ENCODE data around the gene CYP2W1. TPM values are rescaled to one million over a fixed set of nuclear protein-coding genes. Genes with fewer than 3 reads are reported as not detected.

CYP2W1 gene, protein sequence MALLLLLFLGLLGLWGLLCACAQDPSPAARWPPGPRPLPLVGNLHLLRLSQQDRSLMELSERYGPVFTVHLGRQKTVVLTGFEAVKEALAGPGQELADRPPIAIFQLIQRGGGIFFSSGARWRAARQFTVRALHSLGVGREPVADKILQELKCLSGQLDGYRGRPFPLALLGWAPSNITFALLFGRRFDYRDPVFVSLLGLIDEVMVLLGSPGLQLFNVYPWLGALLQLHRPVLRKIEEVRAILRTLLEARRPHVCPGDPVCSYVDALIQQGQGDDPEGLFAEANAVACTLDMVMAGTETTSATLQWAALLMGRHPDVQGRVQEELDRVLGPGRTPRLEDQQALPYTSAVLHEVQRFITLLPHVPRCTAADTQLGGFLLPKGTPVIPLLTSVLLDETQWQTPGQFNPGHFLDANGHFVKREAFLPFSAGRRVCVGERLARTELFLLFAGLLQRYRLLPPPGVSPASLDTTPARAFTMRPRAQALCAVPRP
- not detected for total RNA-seq

DNA sequence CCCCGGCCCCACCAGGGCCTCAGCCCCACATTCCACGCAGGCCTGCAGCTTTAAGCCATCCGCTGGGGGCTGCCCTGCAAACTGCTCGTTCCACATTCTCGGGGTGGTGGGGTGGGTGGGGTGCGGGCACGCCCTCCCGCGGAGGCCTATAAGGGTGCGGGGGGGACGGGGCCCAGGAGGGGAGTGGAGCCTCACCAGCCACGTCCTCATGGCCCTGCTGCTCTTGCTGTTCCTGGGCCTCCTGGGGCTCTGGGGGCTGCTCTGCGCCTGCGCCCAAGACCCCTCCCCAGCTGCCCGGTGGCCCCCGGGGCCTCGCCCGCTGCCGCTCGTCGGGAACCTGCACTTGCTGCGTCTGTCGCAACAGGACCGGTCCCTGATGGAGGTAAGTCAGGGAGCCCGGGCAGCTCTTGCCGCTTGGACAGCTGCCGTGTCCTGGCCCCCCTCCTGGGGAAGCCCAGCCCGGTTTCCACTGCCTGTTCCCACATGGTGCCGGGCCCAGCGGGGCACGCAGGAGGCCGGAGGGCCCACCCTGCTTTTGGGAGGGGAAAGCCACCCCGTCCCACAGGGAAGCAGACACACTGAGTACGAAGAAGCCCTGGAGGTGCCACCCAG is at the start of gene CYP2W1:
CYP2W1 (plus strand) TSS at position 178 of the 612 bp plus-strand sequence; CDS start at position 209, 31 bp downstream.

DNA sequence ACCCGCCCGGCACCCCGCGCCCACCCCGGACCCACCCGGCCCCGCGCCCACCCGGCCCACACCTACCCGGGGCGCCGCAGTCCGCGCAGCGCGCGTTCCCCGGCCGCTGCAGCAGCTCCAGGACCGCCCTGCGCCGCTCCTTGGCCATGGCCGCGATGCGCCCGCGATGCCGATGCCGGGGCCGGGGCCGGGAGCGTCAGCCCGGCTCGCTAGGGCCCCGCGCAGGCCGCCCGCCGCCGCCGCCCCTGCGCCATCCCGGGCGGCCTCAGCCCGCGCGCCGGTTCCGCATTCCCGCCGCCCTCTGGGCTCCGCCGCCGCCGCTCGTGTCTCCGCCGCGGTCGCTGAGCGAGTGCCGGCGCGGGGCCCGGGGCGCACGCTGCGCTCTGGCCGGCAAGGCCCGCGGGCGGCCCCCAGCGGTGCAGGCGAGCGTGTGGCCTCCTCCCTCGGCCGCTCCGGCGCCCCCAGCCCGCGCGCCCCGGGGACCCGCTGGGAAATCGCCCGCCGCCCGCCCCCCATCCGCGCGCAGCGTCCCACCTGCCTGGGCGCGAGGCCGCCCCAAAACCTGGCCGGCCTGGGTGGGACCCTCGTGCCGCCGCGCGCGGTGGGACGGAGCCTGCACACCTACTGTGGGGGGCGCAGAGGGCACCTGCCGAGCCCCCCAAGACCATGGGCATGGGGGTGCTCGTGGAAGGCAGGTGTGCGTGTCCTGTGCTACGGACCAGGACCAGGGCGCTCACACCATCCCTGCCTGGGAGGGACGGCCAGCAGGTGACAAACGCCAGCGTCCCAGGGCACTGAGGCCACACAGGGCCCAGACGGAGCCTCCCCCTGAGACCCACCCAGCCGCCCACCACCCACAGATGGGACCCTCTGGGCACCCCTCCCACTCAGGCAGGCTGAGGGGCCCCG is 28.4 kb upstream of the CYP2W1 start, which contains the start of gene ADAP1:
ADAP1 (minus strand) TSS at position 351 of the 909 bp plus-strand sequence; CDS start at position 148, 203 bp downstream.

DNA sequence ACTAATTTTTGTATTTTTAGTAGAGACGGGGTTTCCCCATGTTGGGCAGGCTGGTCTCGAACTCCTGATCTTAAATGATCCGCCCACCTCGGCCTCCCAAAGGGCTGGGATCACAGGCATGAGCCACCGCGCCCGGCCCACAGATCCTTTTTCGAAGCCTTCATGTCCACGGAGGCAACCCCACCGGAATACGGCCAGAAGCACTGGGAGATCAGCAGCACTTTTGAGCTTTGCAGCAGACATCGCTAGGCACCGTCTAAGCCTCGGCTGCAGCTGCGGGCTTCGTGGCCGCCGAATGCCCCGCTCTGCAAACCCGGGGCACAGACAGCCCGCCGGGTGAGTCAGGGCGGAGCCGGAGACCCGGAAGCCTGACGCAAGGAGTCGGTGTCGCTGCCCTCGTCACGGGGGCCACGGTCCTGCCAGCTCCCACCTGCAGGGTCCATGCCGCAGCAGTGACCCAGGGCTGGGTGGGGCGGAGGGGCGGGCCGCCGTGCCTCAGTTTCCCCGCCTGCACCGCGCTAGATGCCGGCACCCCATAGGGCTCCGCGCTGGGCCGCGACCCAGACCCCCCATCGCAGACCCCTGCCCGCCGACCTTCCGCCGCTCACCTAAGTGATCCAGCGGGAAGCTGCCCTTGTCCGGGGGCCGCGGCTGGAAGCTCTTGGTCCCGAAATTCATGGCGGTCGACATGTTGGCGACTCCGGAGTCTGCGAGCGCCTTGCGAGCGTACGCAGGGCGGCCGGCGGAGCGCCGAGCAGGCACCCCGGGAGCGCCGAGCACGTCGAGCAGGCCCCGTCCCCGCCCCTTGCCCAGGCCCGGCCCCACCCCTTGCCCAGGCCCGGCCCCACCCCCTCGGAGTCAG is 7.9 kb upstream of the CYP2W1 start, which contains the start of gene COX19:
COX19 (minus strand) TSS at position 730 of the 862 bp plus-strand sequence; CDS start at position 690, 40 bp downstream.

Small RNA genes within 50 kb of the gene (microRNA-seq; reads per million reads assigned to microRNA genes)
- 201 reads per million, percentile 78 among the genes with 10 or more reads in this experiment for gene MIR339 (ENCODE audit: borderline microRNAs expressed, borderline replicate concordance)

Other genes starting within 250 kb of the CYP2W1 start
- gene SUN1, start 150.7 kb upstream of the CYP2W1 start, total RNA-seq, result 10 to 100 TPM; 81.1 to 85.7 TPM
- 10 to 100 TPM; 39.9 to 41.9 TPM for gene GET4, start 106.6 kb upstream of the CYP2W1 start, total RNA-seq
- 10 to 100 TPM; 14.1 to 14.4 TPM for gene ADAP1, start 28.5 kb upstream of the CYP2W1 start, total RNA-seq
- 10 to 100 TPM; 18.6 to 19.2 TPM for gene COX19, start 7.6 kb upstream of the CYP2W1 start, total RNA-seq
- 1 to 10 TPM; 8.7 to 9.8 TPM for gene GPR146, start 61.4 kb downstream of the CYP2W1 start, total RNA-seq
- under 1 TPM; 0.10 to 0.22 TPM for gene GPER1, start 104.9 kb downstream of the CYP2W1 start, total RNA-seq
- 10 to 100 TPM; 26.2 to 26.7 TPM for gene ZFAND2A, start 177.0 kb downstream of the CYP2W1 start, total RNA-seq
- not detected for gene UNCX, start 249.7 kb downstream of the CYP2W1 start, total RNA-seq

Data from activated naive CD4-positive, alpha-beta T cell treated with anti-CD3 and anti-CD28 coated beads, Interleukin-2, amount 10 ng/mL, durations not matched to agents 5 hours and 36 hours (primary cell).